ENCODE results near the gene RAC3.

The RAC3 gene

DNA sequence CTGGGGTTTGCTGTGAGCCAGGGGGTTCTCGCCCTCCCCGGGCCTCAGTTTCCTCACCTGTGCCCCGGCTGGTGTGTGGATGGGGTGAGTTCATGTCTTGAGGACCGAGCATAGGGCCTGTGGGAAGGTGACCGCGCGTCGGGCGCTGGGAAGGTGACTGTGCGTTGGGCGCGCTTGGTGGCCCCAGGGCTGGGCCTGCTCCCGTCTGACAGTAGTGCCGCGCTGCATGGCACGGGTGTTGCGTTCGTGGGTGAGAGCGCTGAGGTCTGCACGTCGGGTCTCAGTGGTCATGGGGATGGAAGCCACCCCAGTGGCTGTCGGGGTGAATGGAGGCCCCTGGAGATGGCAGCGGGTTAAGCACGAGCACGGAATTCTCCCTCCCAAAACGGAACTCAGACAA is 44.9 kb upstream of the RAC3 start:
- no peaks in the 10 kb centered on the region for H3K36me3 ChIP-seq (ENCODE audit: insufficient read depth)
- TF ChIP-seq CTCF (conservative IDR thresholded peaks at IDR 0.05; ENCODE audit: low read depth, low read length): no peak
- H3K9ac ChIP-seq: no peak overlapping the region
- no peak overlapping the region for H3K4me3 ChIP-seq (IDR thresholded peaks at IDR 0.05; ENCODE audit: insufficient read depth, low read depth, low read length)
- H2AFZ ChIP-seq (ENCODE audit: low read depth): no peak overlapping the region
- no peak overlapping the region for H3K4me2 ChIP-seq
- no peaks in the 10 kb centered on the region for H3K79me2 ChIP-seq (ENCODE audit: insufficient read depth, low read depth)
- H3K4me1 ChIP-seq (ENCODE audit: low read depth, poor library complexity, severe bottlenecking): peaks cover under 1% of the 10 kb centered on the region
- H4K20me1 ChIP-seq (ENCODE audit: insufficient read depth): no peaks in the 10 kb centered on the region
- no peaks in the 10 kb centered on the region for H3K27me3 ChIP-seq (ENCODE audit: insufficient read depth, low read depth)
- no peak overlapping the region for H3K27ac ChIP-seq

GRCh38 chr17:81987161-81987770 is 44.2 kb upstream of the RAC3 start:
- Histone ChIP-seq H3K9ac (no peak overlapping the region), H3K4me1 (ENCODE audit: low read depth, poor library complexity, severe bottlenecking) (no peaks in the 10 kb centered on the region), H3K27ac (no peak overlapping the region), H3K4me2 (no peak overlapping the region), H3K4me3 (IDR thresholded peaks at IDR 0.05; ENCODE audit: insufficient read depth, low read depth, low read length) (no peak overlapping the region), H3K27me3 (ENCODE audit: insufficient read depth, low read depth) (no peaks in the 10 kb centered on the region), H2AFZ (ENCODE audit: low read depth) (no peak overlapping the region), H4K20me1 (ENCODE audit: insufficient read depth) (no peaks in the 10 kb centered on the region), H3K36me3 (ENCODE audit: insufficient read depth) (no peaks in the 10 kb centered on the region), H3K79me2 (ENCODE audit: insufficient read depth, low read depth) (no peaks in the 10 kb centered on the region)
- no peak for TF ChIP-seq CTCF (conservative IDR thresholded peaks at IDR 0.05; ENCODE audit: low read depth, low read length)

GRCh38 chr17:81990836-81991683 is 40.4 kb upstream of the RAC3 start:
- H3K4me1 ChIP-seq (ENCODE audit: low read depth, poor library complexity, severe bottlenecking): no peaks in the 10 kb centered on the region
- no peak overlapping the region for H3K4me2 ChIP-seq
- H3K9ac ChIP-seq: no peak overlapping the region
- H4K20me1 ChIP-seq (ENCODE audit: insufficient read depth): no peaks in the 10 kb centered on the region
- no peak overlapping the region for H3K4me3 ChIP-seq (IDR thresholded peaks at IDR 0.05; ENCODE audit: insufficient read depth, low read depth, low read length)
- no peak overlapping the region for H3K27ac ChIP-seq
- no peaks in the 10 kb centered on the region for H3K36me3 ChIP-seq (ENCODE audit: insufficient read depth)
- H3K27me3 ChIP-seq (ENCODE audit: insufficient read depth, low read depth): no peaks in the 10 kb centered on the region
- H2AFZ ChIP-seq (ENCODE audit: low read depth): no peak overlapping the region
- H3K79me2 ChIP-seq (ENCODE audit: insufficient read depth, low read depth): no peaks in the 10 kb centered on the region
- TF ChIP-seq CTCF (conservative IDR thresholded peaks at IDR 0.05; ENCODE audit: low read depth, low read length): no peak

DNA sequence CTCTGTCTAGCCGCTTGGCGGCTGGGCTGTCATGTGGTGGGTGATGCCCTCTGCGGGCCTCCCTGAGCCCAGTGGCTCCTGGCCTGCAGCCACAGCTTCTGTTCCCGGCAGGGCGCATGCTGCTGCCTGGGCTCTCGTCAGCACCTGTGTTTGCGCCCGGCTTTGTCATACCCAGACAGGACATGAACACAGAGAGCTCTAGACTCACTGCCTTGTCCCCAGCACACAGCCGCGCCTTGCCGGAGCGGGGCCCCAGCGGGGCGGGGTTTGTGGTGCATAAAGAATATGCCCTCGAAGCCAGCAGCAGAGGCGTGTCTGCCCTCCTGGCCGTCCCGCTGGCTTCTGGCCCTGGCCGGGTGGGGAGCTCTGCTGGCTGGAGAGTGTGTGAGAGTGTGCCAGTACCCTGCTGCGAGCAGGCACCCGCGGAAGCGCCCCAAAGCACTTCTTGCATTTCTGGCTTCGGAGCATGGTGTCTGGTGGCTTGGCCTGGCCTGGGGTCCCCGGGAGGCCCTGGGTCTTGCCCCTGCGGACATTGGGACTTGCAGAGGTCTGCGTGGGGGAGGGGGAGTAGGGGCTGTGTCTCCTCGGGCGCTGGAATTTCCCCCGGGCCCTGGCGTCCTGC is 39.7 kb upstream of the RAC3 start:
- no peak overlapping the region for H3K4me3 ChIP-seq (IDR thresholded peaks at IDR 0.05; ENCODE audit: insufficient read depth, low read depth, low read length)
- TF ChIP-seq CTCF (conservative IDR thresholded peaks at IDR 0.05; ENCODE audit: low read depth, low read length): no peak

More for the DNA sequence above, 39.7 kb upstream of the RAC3 start:
- no peak overlapping the region for H3K27ac ChIP-seq
- no peaks in the 10 kb centered on the region for H3K36me3 ChIP-seq (ENCODE audit: insufficient read depth)
- H3K79me2 ChIP-seq (ENCODE audit: insufficient read depth, low read depth): no peaks in the 10 kb centered on the region
- H3K4me2 ChIP-seq: no peak overlapping the region
- H3K9ac ChIP-seq: no peak overlapping the region
- no peaks in the 10 kb centered on the region for H4K20me1 ChIP-seq (ENCODE audit: insufficient read depth)
- no peaks in the 10 kb centered on the region for H3K4me1 ChIP-seq (ENCODE audit: low read depth, poor library complexity, severe bottlenecking)
- H2AFZ ChIP-seq (ENCODE audit: low read depth): no peak overlapping the region
- H3K27me3 ChIP-seq (ENCODE audit: insufficient read depth, low read depth): no peaks in the 10 kb centered on the region

Data from KMS-11 (cell line).